GM23338 (cell line): ENCODE data around the gene TMEM273. TPM values are rescaled to one million over a fixed set of nuclear protein-coding genes. Genes with fewer than 3 reads are reported as not detected.

Experiments used
- ATAC-seq: fragments of 200-7000 bp; cut with Tn5 transposase; 3 replicates; pipeline ENCODE4 v1.9.1; 2020
- DNase-seq: peaks from one replicate; pipeline ENCODE4 v3.0.0-alpha.2; 2015; ENCODE audit warnings: low spot score
- H2AFZ ChIP-seq: fragments of 200-600 bp; sonication (generic); 2 replicates; pipeline ENCODE4 v1.8.0; 2016; ENCODE audit warnings: antibody characterized with exemption, mild to moderate bottlenecking, moderate library complexity
- H3F3A ChIP-seq: fragments of 200-600 bp; sonication (generic); replicated peaks from 2 replicates; pipeline ENCODE4 v1.8.0; 2017; ENCODE audit warnings: antibody characterized with exemption, mixed run types, low read depth
- H3K27ac ChIP-seq: fragments of 200-600 bp; sonication (generic); 2 replicates; pipeline ENCODE4 v1.6.1; 2016; ENCODE audit warnings: low read depth
- H3K27me3 ChIP-seq: fragments of 200-600 bp; sonication (generic); 2 replicates; pipeline ENCODE4 v1.8.0; 2016; ENCODE audit warnings: mild to moderate bottlenecking, mixed run types, moderate library complexity; ENCODE audit not compliant: insufficient read depth
- H3K36me3 ChIP-seq: fragments of 200-600 bp; sonication (generic); 2 replicates; pipeline ENCODE4 v1.8.0; 2016; ENCODE audit warnings: mild to moderate bottlenecking; ENCODE audit not compliant: insufficient read depth
- H3K4me1 ChIP-seq: fragments of 200-600 bp; sonication (generic); 2 replicates; pipeline ENCODE4 v1.8.0; 2016; ENCODE audit warnings: mild to moderate bottlenecking, moderate library complexity; ENCODE audit not compliant: insufficient read depth
- H3K4me2 ChIP-seq: fragments of 200-600 bp; sonication (generic); 2 replicates; pipeline ENCODE4 v1.7.1; 2017; ENCODE audit warnings: mixed run types
- H3K4me3 ChIP-seq: fragments of 200-600 bp; sonication (generic); 2 replicates; pipeline ENCODE4 v1.6.1; 2016; ENCODE audit warnings: mixed run types
- H3K79me2 ChIP-seq: fragments of 200-600 bp; sonication (generic); replicated peaks from 2 replicates; pipeline ENCODE4 v1.8.0; 2017; ENCODE audit warnings: mild to moderate bottlenecking; ENCODE audit not compliant: insufficient read depth
- H3K9me2 ChIP-seq: fragments of 200-600 bp; sonication (generic); 2 replicates; pipeline ENCODE4 v1.8.0; 2017; ENCODE audit not compliant: insufficient read depth
- H4K20me1 ChIP-seq: fragments of 200-600 bp; sonication (generic); replicated peaks from 2 replicates; pipeline ENCODE4 v1.8.0; 2017; ENCODE audit warnings: mild to moderate bottlenecking; ENCODE audit not compliant: insufficient read depth
- H3K27ac Mint-ChIP-seq: 2 replicates; pipeline ENCODE4 v1.8.0; 2020; ENCODE audit warnings: inconsistent platforms, mild to moderate bottlenecking, moderate library complexity, mixed read lengths
- H3K27me3 Mint-ChIP-seq: 3 replicates; pipeline ENCODE4 v1.8.0; 2022; ENCODE audit warnings: low read depth, mild to moderate bottlenecking, moderate library complexity, mixed read lengths, inconsistent platforms; ENCODE audit not compliant: insufficient read depth, poor library complexity
- H3K36me3 Mint-ChIP-seq: 3 replicates; pipeline ENCODE4 v1.8.0; 2021; ENCODE audit warnings: low read depth, mild to moderate bottlenecking, inconsistent platforms, moderate library complexity, mixed read lengths
- H3K4me1 Mint-ChIP-seq: 3 replicates; pipeline ENCODE4 v1.8.0; 2020; ENCODE audit warnings: mild to moderate bottlenecking, inconsistent platforms, mixed read lengths
- H3K4me3 Mint-ChIP-seq: 3 replicates; pipeline ENCODE4 v1.8.0; 2021; ENCODE audit warnings: moderate library complexity, mild to moderate bottlenecking, inconsistent platforms, mixed read lengths
- H3K9me3 Mint-ChIP-seq: 3 replicates; pipeline ENCODE4 v1.8.0; 2020; ENCODE audit warnings: moderate library complexity, mild to moderate bottlenecking, inconsistent platforms, mixed read lengths
- EZH2 ChIP-seq: fragments of 200-600 bp; sonication (generic); IDR thresholded peaks from one replicate; pipeline ENCODE4 v1.8.0; 2017; ENCODE audit warnings: antibody characterized with exemption, mild to moderate bottlenecking, low read depth; ENCODE audit not compliant: unreplicated experiment
- STAT1 ChIP-seq: IDR thresholded peaks from one replicate; pipeline ENCODE4 v1.6.1; 2016; ENCODE audit warnings: antibody characterized with exemption; ENCODE audit not compliant: unreplicated experiment
- ZNF114 ChIP-seq: fragments of 250-450 bp; sonication (Bioruptor Pico); IDR thresholded peaks from 2 replicates; pipeline ENCODE4 v1.5.0; 2020; ENCODE audit warnings: mild to moderate bottlenecking, moderate library complexity
- ZNF331 ChIP-seq: fragments of 250-450 bp; sonication (Bioruptor Pico); IDR thresholded peaks from 2 replicates; pipeline ENCODE4 v1.5.0; 2020; ENCODE audit warnings: low read depth, mild to moderate bottlenecking, moderate library complexity
- polyA plus RNA-seq: library from polyadenylated mRNA; unstranded; fragments of >200 nt; fragmentation: Nextera tagmentation; extraction: Ambion mirVana; gene quantifications from 2 replicates; pipeline ENCODE4 v1.2.1, GENCODE V29; 2016
- total RNA-seq: library from RNA; depleted of rRNA; stranded (reverse); fragments of >200 nt; shearing (Covaris generic); gene quantifications from 2 replicates; pipeline ENCODE4 v1.2.3, GENCODE V29; 2014
- TF ChIP-seq, protein P1 (sequence below): fragments of 250-450 bp; sonication (Bioruptor Pico); IDR thresholded peaks from 2 replicates; pipeline ENCODE4 v1.5.0; 2020; ENCODE audit warnings: mild to moderate bottlenecking, moderate library complexity
- TF ChIP-seq, protein P2 (sequence below): IDR thresholded peaks from 2 replicates; pipeline ENCODE4 v1.6.1; 2016; ENCODE audit warnings: antibody characterized with exemption
- TF ChIP-seq, protein P3 (sequence below), 2 experiments: fragments of 200-600 bp in 1 of 2; sonication (generic) in 1 of 2; conservative IDR thresholded peaks; 2 replicates each; pipeline versions ENCODE4 v1.5.1 to v1.6.1; 2016 to 2017; ENCODE audit warnings: antibody characterized with exemption in 2 of 2, low read depth in 2 of 2, mild to moderate bottlenecking in 2 of 2, moderate library complexity in 1 of 2
- TF ChIP-seq, protein P4 (sequence below): IDR thresholded peaks from one replicate; pipeline ENCODE4 v1.6.1; 2018; ENCODE audit warnings: antibody characterized with exemption; ENCODE audit not compliant: unreplicated experiment

Gene TMEM273
- total and polyA plus RNA-seq, 2 experiments from 2014 or later: not detected

DNA sequence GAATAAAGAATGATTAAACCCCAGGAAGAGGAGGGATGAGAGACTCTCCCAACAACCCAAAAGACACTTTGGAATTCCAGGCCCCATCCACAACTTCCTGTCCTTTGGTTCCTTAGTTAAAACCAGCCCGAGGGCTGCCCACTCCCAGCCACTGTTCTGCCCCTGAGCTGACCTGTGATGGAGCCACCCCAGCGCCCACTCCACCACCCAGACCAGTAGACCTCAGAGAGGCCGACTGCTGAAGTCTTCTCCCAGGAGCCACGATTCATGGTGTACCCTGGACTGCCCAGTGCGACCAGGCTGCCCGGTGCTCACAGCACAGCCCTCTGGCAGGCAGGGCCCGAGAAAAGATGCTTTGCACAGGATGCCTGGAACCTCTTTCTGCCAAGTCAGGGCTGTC lies 79.5 kb downstream of the TMEM273 start (continued):
- TF ChIP-seq, protein P1, sequence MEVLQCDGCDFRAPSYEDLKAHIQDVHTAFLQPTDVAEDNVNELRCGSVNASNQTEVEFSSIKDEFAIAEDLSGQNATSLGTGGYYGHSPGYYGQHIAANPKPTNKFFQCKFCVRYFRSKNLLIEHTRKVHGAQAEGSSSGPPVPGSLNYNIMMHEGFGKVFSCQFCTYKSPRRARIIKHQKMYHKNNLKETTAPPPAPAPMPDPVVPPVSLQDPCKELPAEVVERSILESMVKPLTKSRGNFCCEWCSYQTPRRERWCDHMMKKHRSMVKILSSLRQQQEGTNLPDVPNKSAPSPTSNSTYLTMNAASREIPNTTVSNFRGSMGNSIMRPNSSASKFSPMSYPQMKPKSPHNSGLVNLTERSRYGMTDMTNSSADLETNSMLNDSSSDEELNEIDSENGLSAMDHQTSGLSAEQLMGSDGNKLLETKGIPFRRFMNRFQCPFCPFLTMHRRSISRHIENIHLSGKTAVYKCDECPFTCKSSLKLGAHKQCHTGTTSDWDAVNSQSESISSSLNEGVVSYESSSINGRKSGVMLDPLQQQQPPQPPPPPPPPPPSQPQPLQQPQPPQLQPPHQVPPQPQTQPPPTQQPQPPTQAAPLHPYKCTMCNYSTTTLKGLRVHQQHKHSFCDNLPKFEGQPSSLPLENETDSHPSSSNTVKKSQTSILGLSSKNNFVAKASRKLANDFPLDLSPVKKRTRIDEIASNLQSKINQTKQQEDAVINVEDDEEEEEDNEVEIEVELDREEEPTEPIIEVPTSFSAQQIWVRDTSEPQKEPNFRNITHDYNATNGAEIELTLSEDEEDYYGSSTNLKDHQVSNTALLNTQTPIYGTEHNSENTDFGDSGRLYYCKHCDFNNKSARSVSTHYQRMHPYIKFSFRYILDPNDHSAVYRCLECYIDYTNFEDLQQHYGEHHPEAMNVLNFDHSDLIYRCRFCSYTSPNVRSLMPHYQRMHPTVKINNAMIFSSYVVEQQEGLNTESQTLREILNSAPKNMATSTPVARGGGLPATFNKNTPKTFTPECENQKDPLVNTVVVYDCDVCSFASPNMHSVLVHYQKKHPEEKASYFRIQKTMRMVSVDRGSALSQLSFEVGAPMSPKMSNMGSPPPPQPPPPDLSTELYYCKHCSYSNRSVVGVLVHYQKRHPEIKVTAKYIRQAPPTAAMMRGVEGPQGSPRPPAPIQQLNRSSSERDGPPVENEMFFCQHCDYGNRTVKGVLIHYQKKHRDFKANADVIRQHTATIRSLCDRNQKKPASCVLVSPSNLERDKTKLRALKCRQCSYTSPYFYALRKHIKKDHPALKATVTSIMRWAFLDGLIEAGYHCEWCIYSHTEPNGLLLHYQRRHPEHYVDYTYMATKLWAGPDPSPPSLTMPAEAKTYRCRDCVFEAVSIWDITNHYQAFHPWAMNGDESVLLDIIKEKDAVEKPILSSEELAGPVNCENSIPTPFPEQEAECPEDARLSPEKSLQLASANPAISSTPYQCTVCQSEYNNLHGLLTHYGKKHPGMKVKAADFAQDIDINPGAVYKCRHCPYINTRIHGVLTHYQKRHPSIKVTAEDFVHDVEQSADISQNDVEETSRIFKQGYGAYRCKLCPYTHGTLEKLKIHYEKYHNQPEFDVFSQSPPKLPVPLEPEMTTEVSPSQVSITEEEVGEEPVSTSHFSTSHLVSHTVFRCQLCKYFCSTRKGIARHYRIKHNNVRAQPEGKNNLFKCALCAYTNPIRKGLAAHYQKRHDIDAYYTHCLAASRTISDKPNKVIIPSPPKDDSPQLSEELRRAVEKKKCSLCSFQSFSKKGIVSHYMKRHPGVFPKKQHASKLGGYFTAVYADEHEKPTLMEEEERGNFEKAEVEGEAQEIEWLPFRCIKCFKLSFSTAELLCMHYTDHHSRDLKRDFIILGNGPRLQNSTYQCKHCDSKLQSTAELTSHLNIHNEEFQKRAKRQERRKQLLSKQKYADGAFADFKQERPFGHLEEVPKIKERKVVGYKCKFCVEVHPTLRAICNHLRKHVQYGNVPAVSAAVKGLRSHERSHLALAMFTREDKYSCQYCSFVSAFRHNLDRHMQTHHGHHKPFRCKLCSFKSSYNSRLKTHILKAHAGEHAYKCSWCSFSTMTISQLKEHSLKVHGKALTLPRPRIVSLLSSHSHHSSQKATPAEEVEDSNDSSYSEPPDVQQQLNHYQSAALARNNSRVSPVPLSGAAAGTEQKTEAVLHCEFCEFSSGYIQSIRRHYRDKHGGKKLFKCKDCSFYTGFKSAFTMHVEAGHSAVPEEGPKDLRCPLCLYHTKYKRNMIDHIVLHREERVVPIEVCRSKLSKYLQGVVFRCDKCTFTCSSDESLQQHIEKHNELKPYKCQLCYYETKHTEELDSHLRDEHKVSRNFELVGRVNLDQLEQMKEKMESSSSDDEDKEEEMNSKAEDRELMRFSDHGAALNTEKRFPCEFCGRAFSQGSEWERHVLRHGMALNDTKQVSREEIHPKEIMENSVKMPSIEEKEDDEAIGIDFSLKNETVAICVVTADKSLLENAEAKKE: no peak
- no peak for TF ChIP-seq EZH2
- TF ChIP-seq, protein P2, sequence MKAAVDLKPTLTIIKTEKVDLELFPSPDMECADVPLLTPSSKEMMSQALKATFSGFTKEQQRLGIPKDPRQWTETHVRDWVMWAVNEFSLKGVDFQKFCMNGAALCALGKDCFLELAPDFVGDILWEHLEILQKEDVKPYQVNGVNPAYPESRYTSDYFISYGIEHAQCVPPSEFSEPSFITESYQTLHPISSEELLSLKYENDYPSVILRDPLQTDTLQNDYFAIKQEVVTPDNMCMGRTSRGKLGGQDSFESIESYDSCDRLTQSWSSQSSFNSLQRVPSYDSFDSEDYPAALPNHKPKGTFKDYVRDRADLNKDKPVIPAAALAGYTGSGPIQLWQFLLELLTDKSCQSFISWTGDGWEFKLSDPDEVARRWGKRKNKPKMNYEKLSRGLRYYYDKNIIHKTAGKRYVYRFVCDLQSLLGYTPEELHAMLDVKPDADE: no peak
- TF ChIP-seq, protein P3, sequence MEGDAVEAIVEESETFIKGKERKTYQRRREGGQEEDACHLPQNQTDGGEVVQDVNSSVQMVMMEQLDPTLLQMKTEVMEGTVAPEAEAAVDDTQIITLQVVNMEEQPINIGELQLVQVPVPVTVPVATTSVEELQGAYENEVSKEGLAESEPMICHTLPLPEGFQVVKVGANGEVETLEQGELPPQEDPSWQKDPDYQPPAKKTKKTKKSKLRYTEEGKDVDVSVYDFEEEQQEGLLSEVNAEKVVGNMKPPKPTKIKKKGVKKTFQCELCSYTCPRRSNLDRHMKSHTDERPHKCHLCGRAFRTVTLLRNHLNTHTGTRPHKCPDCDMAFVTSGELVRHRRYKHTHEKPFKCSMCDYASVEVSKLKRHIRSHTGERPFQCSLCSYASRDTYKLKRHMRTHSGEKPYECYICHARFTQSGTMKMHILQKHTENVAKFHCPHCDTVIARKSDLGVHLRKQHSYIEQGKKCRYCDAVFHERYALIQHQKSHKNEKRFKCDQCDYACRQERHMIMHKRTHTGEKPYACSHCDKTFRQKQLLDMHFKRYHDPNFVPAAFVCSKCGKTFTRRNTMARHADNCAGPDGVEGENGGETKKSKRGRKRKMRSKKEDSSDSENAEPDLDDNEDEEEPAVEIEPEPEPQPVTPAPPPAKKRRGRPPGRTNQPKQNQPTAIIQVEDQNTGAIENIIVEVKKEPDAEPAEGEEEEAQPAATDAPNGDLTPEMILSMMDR (conservative IDR thresholded peaks at IDR 0.05; ENCODE audit: low read depth in 2 of 2): no peak
- TF ChIP-seq ZNF114 (CRISPR knock-in tag): no peak

DNA sequence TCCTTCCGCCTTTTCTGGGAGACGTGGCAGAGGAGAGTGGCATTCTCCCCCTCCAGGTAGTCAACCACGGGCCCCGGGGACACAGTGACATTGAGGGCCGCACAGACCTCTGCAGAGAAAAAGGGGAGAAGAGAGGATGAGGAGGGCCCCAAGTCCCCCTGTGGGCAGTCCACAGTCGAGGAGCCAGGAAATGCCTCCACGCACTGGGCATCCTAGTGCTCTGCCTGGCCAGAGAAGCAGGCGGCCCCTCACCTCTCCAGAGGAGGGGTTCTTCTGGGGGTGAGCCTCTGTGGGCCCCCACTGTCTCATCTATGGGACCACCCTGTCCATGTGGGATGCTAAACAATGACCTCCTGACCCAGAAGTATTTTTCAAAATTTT lies 80.3 kb downstream of the TMEM273 start:
- Mint-ChIP-seq H3K9me3 (no peaks in the 10 kb centered on the region), H3K27ac (no peak overlapping the region), H3K36me3 (no peaks in the 10 kb centered on the region; the same call in 2 of the 3 replicates), H3K4me3 (no peak overlapping the region), H3K4me1 (peaks cover 8% of the 10 kb centered on the region), H3K27me3 (peaks cover 7% of the 10 kb centered on the region)
- Histone ChIP-seq H4K20me1 (no peaks in the 10 kb centered on the region), H3K27ac (no peak overlapping the region), H3K9me2 (no peaks in the 10 kb centered on the region), H3K4me1 (no peaks in the 10 kb centered on the region), H3K4me2 (no peak overlapping the region), H3K4me3 (no peak overlapping the region), H2AFZ (no peak overlapping the region), H3F3A (no peaks in the 10 kb centered on the region), H3K36me3 (no peaks in the 10 kb centered on the region), H3K79me2 (no peaks in the 10 kb centered on the region), H3K27me3 (no peaks in the 10 kb centered on the region)
- DNase-seq: no peak
- no peak for ATAC-seq
- TF ChIP-seq, protein P3 (conservative IDR thresholded peaks at IDR 0.05; ENCODE audit: low read depth in 2 of 2): no peak
- TF ChIP-seq, protein P4, sequence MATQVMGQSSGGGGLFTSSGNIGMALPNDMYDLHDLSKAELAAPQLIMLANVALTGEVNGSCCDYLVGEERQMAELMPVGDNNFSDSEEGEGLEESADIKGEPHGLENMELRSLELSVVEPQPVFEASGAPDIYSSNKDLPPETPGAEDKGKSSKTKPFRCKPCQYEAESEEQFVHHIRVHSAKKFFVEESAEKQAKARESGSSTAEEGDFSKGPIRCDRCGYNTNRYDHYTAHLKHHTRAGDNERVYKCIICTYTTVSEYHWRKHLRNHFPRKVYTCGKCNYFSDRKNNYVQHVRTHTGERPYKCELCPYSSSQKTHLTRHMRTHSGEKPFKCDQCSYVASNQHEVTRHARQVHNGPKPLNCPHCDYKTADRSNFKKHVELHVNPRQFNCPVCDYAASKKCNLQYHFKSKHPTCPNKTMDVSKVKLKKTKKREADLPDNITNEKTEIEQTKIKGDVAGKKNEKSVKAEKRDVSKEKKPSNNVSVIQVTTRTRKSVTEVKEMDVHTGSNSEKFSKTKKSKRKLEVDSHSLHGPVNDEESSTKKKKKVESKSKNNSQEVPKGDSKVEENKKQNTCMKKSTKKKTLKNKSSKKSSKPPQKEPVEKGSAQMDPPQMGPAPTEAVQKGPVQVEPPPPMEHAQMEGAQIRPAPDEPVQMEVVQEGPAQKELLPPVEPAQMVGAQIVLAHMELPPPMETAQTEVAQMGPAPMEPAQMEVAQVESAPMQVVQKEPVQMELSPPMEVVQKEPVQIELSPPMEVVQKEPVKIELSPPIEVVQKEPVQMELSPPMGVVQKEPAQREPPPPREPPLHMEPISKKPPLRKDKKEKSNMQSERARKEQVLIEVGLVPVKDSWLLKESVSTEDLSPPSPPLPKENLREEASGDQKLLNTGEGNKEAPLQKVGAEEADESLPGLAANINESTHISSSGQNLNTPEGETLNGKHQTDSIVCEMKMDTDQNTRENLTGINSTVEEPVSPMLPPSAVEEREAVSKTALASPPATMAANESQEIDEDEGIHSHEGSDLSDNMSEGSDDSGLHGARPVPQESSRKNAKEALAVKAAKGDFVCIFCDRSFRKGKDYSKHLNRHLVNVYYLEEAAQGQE: no peak
- TF ChIP-seq, protein P2: no peak
- TF ChIP-seq STAT1: no peak
- TF ChIP-seq ZNF331: no peak
